ENCODE results near the gene AP2A1.

DNA sequence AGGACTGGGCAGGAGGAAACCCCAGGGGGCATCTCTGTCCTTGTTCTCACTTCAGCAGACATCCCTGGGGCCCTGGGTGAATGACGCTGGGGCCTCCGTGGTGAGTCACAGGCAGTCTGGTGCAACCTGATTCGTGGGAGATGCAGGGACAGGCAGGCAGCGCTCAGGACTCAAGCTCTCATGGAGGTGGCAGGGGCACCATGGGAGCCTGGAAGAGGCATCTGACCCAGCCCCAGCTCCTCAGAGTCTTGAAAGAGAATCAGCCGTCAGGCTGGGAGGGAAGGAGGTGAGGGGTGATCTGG is 70.2 kb downstream of the AP2A1 start:
- no peak for TF ChIP-seq RFX5 (IDR thresholded peaks at IDR 0.05)
- TF ChIP-seq EP300 (IDR thresholded peaks at IDR 0.05) = no peak
- TF ChIP-seq HDAC2 (IDR thresholded peaks at IDR 0.05) = no peak
- no peak for TF ChIP-seq POLR2A (IDR thresholded peaks at IDR 0.05; ENCODE audit: low read length)
- TF ChIP-seq, protein P1, sequence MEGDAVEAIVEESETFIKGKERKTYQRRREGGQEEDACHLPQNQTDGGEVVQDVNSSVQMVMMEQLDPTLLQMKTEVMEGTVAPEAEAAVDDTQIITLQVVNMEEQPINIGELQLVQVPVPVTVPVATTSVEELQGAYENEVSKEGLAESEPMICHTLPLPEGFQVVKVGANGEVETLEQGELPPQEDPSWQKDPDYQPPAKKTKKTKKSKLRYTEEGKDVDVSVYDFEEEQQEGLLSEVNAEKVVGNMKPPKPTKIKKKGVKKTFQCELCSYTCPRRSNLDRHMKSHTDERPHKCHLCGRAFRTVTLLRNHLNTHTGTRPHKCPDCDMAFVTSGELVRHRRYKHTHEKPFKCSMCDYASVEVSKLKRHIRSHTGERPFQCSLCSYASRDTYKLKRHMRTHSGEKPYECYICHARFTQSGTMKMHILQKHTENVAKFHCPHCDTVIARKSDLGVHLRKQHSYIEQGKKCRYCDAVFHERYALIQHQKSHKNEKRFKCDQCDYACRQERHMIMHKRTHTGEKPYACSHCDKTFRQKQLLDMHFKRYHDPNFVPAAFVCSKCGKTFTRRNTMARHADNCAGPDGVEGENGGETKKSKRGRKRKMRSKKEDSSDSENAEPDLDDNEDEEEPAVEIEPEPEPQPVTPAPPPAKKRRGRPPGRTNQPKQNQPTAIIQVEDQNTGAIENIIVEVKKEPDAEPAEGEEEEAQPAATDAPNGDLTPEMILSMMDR (IDR thresholded peaks at IDR 0.05) = no peak
- TF ChIP-seq, protein P2, sequence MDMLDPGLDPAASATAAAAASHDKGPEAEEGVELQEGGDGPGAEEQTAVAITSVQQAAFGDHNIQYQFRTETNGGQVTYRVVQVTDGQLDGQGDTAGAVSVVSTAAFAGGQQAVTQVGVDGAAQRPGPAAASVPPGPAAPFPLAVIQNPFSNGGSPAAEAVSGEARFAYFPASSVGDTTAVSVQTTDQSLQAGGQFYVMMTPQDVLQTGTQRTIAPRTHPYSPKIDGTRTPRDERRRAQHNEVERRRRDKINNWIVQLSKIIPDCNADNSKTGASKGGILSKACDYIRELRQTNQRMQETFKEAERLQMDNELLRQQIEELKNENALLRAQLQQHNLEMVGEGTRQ (IDR thresholded peaks at IDR 0.05) = no peak
- no peak for TF ChIP-seq JUNB (IDR thresholded peaks at IDR 0.05)
- TF ChIP-seq RARB (CRISPR knock-in tag; IDR thresholded peaks at IDR 0.05) = no peak
- no peak for TF ChIP-seq KDM1A (IDR thresholded peaks at IDR 0.05; ENCODE audit: low read depth)
- no peak for TF ChIP-seq ZC3H11A (IDR thresholded peaks at IDR 0.05)
- TF ChIP-seq, protein P3, sequence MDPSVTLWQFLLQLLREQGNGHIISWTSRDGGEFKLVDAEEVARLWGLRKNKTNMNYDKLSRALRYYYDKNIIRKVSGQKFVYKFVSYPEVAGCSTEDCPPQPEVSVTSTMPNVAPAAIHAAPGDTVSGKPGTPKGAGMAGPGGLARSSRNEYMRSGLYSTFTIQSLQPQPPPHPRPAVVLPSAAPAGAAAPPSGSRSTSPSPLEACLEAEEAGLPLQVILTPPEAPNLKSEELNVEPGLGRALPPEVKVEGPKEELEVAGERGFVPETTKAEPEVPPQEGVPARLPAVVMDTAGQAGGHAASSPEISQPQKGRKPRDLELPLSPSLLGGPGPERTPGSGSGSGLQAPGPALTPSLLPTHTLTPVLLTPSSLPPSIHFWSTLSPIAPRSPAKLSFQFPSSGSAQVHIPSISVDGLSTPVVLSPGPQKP (IDR thresholded peaks at IDR 0.05; ENCODE audit: low read depth, low read length) = no peak
- TF ChIP-seq, protein P4, sequence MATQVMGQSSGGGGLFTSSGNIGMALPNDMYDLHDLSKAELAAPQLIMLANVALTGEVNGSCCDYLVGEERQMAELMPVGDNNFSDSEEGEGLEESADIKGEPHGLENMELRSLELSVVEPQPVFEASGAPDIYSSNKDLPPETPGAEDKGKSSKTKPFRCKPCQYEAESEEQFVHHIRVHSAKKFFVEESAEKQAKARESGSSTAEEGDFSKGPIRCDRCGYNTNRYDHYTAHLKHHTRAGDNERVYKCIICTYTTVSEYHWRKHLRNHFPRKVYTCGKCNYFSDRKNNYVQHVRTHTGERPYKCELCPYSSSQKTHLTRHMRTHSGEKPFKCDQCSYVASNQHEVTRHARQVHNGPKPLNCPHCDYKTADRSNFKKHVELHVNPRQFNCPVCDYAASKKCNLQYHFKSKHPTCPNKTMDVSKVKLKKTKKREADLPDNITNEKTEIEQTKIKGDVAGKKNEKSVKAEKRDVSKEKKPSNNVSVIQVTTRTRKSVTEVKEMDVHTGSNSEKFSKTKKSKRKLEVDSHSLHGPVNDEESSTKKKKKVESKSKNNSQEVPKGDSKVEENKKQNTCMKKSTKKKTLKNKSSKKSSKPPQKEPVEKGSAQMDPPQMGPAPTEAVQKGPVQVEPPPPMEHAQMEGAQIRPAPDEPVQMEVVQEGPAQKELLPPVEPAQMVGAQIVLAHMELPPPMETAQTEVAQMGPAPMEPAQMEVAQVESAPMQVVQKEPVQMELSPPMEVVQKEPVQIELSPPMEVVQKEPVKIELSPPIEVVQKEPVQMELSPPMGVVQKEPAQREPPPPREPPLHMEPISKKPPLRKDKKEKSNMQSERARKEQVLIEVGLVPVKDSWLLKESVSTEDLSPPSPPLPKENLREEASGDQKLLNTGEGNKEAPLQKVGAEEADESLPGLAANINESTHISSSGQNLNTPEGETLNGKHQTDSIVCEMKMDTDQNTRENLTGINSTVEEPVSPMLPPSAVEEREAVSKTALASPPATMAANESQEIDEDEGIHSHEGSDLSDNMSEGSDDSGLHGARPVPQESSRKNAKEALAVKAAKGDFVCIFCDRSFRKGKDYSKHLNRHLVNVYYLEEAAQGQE (IDR thresholded peaks at IDR 0.05) = no peak
- no peak for TF ChIP-seq JUN (IDR thresholded peaks at IDR 0.05)
- no peak for TF ChIP-seq MYC (IDR thresholded peaks at IDR 0.05; ENCODE audit: borderline replicate concordance, low read length)

Data from A549 (cell line).